H1 (cell line): ENCODE data around the gene APOA4. TPM values are rescaled to one million over a fixed set of nuclear protein-coding genes. Genes with fewer than 3 reads are reported as not detected.

Experiments used
- CTCF ChIA-PET: fragments of 300-600 bp; sonication (Branson Sonifier 250); formaldehyde crosslinking; loops from one replicate; lab custom pipeline; 2021; ENCODE audit not compliant: partially characterized antibody; lab: Charles Lee
- POLR2A ChIA-PET: fragments of 300-600 bp; sonication (Branson Sonifier 250); formaldehyde crosslinking; loops from one replicate; lab custom pipeline; 2021; ENCODE audit warnings: inconsistent platforms; ENCODE audit not compliant: partially characterized antibody; lab: Charles Lee
- DNase-seq, 2 experiments: peaks; one replicate each; pipeline versions ENCODE4 v3.0.0 to v3.0.0-alpha.2; 2010 to 2022; ENCODE audit warnings: low spot score in 2 of 2, low read depth in 1 of 2, mixed read lengths in 1 of 2
- FAIRE-seq: peaks from 2 replicates; lab custom pipeline; 2011; peaks lifted over from hg19 to GRCh38; lab: Jason Lieb, UNC
- H2AFZ ChIP-seq: 2 replicates; pipeline ENCODE4 v1.8.1; 2012; ENCODE audit warnings: low read length, inconsistent platforms
- H2AK5ac ChIP-seq: 2 replicates; pipeline ENCODE4 v1.6.1; 2013; ENCODE audit warnings: low read depth, low read length
- H2BK120ac ChIP-seq: replicated peaks from 2 replicates; pipeline ENCODE3; 2013; ENCODE audit warnings: low read depth, low read length, inconsistent platforms
- H2BK12ac ChIP-seq: 2 replicates; pipeline ENCODE4 v1.6.1; 2013; ENCODE audit warnings: low read depth, low read length
- H2BK15ac ChIP-seq: 2 replicates; pipeline ENCODE4 v1.6.1; 2013; ENCODE audit warnings: low read length
- H2BK20ac ChIP-seq: 2 replicates; pipeline ENCODE4 v1.6.1; 2013; ENCODE audit warnings: low read length
- H2BK5ac ChIP-seq: 2 replicates; pipeline ENCODE4 v1.6.1; 2013; ENCODE audit warnings: low read depth, low read length
- H3K14ac ChIP-seq: 2 replicates; pipeline ENCODE4 v1.6.1; 2013; ENCODE audit warnings: inconsistent platforms; ENCODE audit not compliant: insufficient read length
- H3K18ac ChIP-seq: 2 replicates; pipeline ENCODE4 v1.6.1; 2013; ENCODE audit warnings: low read length; ENCODE audit errors: extremely low read depth
- H3K23ac ChIP-seq: 2 replicates; pipeline ENCODE4 v1.6.1; 2013; ENCODE audit warnings: inconsistent platforms; ENCODE audit not compliant: insufficient read length
- H3K23me2 ChIP-seq: 2 replicates; pipeline ENCODE4 v1.6.1; 2013; ENCODE audit warnings: low read depth, low read length
- H3K27ac ChIP-seq: 2 replicates; pipeline ENCODE4 v1.6.1; 2011; ENCODE audit warnings: low read depth, low read length, inconsistent platforms
- H3K27me3 ChIP-seq, 4 experiments: replicated peaks in 1 of 4; 1 replicate in 1 of 4; 2 replicates in 3 of 4; pipeline versions ENCODE4 v1.6.1 to v1.8.1; 2011 to 2013; ENCODE audit warnings: low read length in 3 of 4, mild to moderate bottlenecking in 3 of 4, inconsistent platforms in 2 of 4, mixed read lengths in 2 of 4, moderate library complexity in 1 of 4; ENCODE audit not compliant: control insufficient read depth in 3 of 4, insufficient read depth in 3 of 4; ENCODE audit errors: extremely low read depth in 1 of 4
- H3K36me3 ChIP-seq, 4 experiments: 2 replicates each; pipeline versions ENCODE4 v1.6.1 to v1.8.1; 2011 to 2013; ENCODE audit warnings: mild to moderate bottlenecking in 4 of 4, low read length in 3 of 4, moderate library complexity in 2 of 4, control low read depth in 1 of 4, inconsistent platforms in 1 of 4; ENCODE audit not compliant: insufficient read depth in 4 of 4, control insufficient read depth in 2 of 4
- H3K4ac ChIP-seq: replicated peaks from 2 replicates; pipeline ENCODE3; 2013; ENCODE audit warnings: low read length, low read depth, mixed read lengths, inconsistent platforms; ENCODE audit not compliant: insufficient read length
- H3K4me1 ChIP-seq, 4 experiments: replicated peaks in 1 of 4; 1 replicate in 1 of 4; 2 replicates in 3 of 4; pipeline versions ENCODE4 v1.6.1 to v1.8.1; 2011 to 2013; ENCODE audit warnings: low read length in 3 of 4, inconsistent platforms in 2 of 4, mixed read lengths in 1 of 4; ENCODE audit not compliant: insufficient read depth in 4 of 4, control insufficient read depth in 3 of 4
- H3K4me2 ChIP-seq, 2 experiments: 2 replicates each; pipeline versions ENCODE4 v1.6.1 to v1.8.1; 2011 to 2013; ENCODE audit warnings: low read depth in 2 of 2, low read length in 2 of 2, control low read depth in 1 of 2, inconsistent platforms in 1 of 2, mild to moderate bottlenecking in 1 of 2; ENCODE audit not compliant: insufficient read depth in 1 of 2
- H3K4me3 ChIP-seq, 4 experiments: fragments of 200-600, 300-600 bp in 1 of 4; sonication (generic), shearing (Covaris generic), sonication (Bioruptor Twin) in 1 of 4; 2 replicates each; pipeline versions ENCODE4 v1.5.1 to v1.8.1; 2011 to 2016; ENCODE audit warnings: low read length in 4 of 4, low read depth in 3 of 4, control low read depth in 2 of 4, inconsistent platforms in 2 of 4, mild to moderate bottlenecking in 2 of 4, mixed read lengths in 1 of 4, moderate library complexity in 1 of 4; ENCODE audit not compliant: insufficient read depth in 2 of 4; ENCODE audit errors: extremely low read depth in 1 of 4
- H3K56ac ChIP-seq: replicated peaks from 2 replicates; pipeline ENCODE3; 2013; ENCODE audit warnings: low read depth, mild to moderate bottlenecking, mixed read lengths, low read length, inconsistent platforms; ENCODE audit not compliant: insufficient read length
- H3K79me1 ChIP-seq: 2 replicates; pipeline ENCODE4 v1.6.1; 2013; ENCODE audit warnings: low read depth, low read length, control low read depth
- H3K79me2 ChIP-seq, 2 experiments: 2 replicates each; pipeline versions ENCODE4 v1.6.1 to v1.8.1; 2012 to 2013; ENCODE audit warnings: low read length in 2 of 2, mild to moderate bottlenecking in 2 of 2, inconsistent platforms in 1 of 2; ENCODE audit not compliant: insufficient read depth in 2 of 2, control insufficient read depth in 1 of 2
- H3K9ac ChIP-seq, 4 experiments: replicated peaks in 1 of 4; 1 replicate in 1 of 4; 2 replicates in 3 of 4; pipeline versions ENCODE4 v1.6.1 to v1.8.1; 2011 to 2013; ENCODE audit warnings: low read depth in 3 of 4, low read length in 3 of 4, control low read depth in 2 of 4, mild to moderate bottlenecking in 2 of 4, moderate library complexity in 2 of 4, inconsistent platforms in 1 of 4; ENCODE audit errors: extremely low read depth in 1 of 4
- H3K9me3 ChIP-seq, 2 experiments: 2 replicates each; pipeline versions ENCODE4 v1.6.1 to v1.8.1; 2012 to 2013; ENCODE audit warnings: mild to moderate bottlenecking in 2 of 2, moderate library complexity in 2 of 2, control low read depth in 1 of 2, inconsistent platforms in 1 of 2, low read depth in 1 of 2, low read length in 1 of 2, mixed read lengths in 1 of 2; ENCODE audit not compliant: insufficient read depth in 2 of 2
- H4K20me1 ChIP-seq, 2 experiments: replicated peaks in 1 of 2; 2 replicates each; pipeline versions ENCODE3 to v1.8.1; 2011 to 2013; ENCODE audit warnings: inconsistent platforms in 2 of 2, low read length in 2 of 2, mild to moderate bottlenecking in 1 of 2; ENCODE audit not compliant: insufficient read depth in 2 of 2, control insufficient read depth in 1 of 2
- H4K5ac ChIP-seq: 2 replicates; pipeline ENCODE4 v1.6.1; 2013; ENCODE audit warnings: low read length, low read depth, mixed read lengths, inconsistent platforms; ENCODE audit not compliant: insufficient read length
- H4K8ac ChIP-seq: 2 replicates; pipeline ENCODE4 v1.8.0; 2013; ENCODE audit warnings: mild to moderate bottlenecking, moderate library complexity, low read length, inconsistent platforms; ENCODE audit not compliant: insufficient read depth; ENCODE audit errors: extremely low read depth
- H4K91ac ChIP-seq: replicated peaks from 2 replicates; pipeline ENCODE3; 2013; ENCODE audit warnings: low read length, mixed read lengths, inconsistent platforms; ENCODE audit not compliant: insufficient read length
- MAFK ChIP-seq: IDR thresholded peaks from 2 replicates; pipeline ENCODE4 v1.6.1; 2012; ENCODE audit warnings: low read depth, mild to moderate bottlenecking, improper control_type of control experiment, low read length
- NANOG ChIP-seq: IDR thresholded peaks from 2 replicates; pipeline ENCODE4 v1.6.1; 2011; ENCODE audit warnings: low read length, low read depth, mild to moderate bottlenecking, inconsistent platforms; ENCODE audit not compliant: insufficient read depth, poor library complexity, severe bottlenecking
- PHF8 ChIP-seq: fragments of 200-600 bp; sonication (generic); conservative IDR thresholded peaks from 2 replicates; pipeline ENCODE4 v1.7.1; 2012; ENCODE audit warnings: low read depth, mild to moderate bottlenecking, inconsistent platforms, low read length, moderate library complexity
- SIN3A ChIP-seq, 2 experiments: IDR thresholded peaks in 1 of 2; conservative IDR thresholded peaks in 1 of 2; 2 replicates each; pipeline ENCODE4 v1.6.1; 2011 to 2012; ENCODE audit warnings: low read length in 2 of 2, improper control_type of control experiment in 1 of 2, low read depth in 1 of 2, mild to moderate bottlenecking in 1 of 2
- WGBS, 2 experiments: shearing (Covaris generic) in 1 of 2; methylation state at CpG; one replicate each; pipeline versions ENCODE4 v1.1.6 to v1.1.7; 2013 to 2015; ENCODE audit warnings: low lambda C conversion rate in 2 of 2, mixed read lengths in 2 of 2, inconsistent platforms in 1 of 2, low coverage in 1 of 2, missing lambda C conversion rate in 1 of 2; ENCODE audit not compliant: insufficient replicate concordance in 2 of 2, insufficient coverage in 1 of 2, insufficient read length in 1 of 2; ENCODE audit errors: extremely low coverage in 1 of 2, missing lambda C conversion rate in 1 of 2; 5-methylcytosine and 5-hydroxymethylcytosine counted together
- polyA plus RNA-seq, 7 experiments: library from polyadenylated mRNA; depleted of rRNA in 3 of 7; stranded (reverse) in 5 of 7; unstranded in 2 of 7; fragments of >200 nt in 5 of 7; fragments of 200-250 nt in 2 of 7; gene quantifications; 1 replicate in 5 of 7; 2 replicates in 1 of 7; 4 replicates in 1 of 7; pipeline versions ENCODE4 v1.2.1 to v1.2.3, GENCODE V29; 2011 to 2013; ENCODE audit warnings: missing spikeins in 2 of 7, mixed read lengths in 2 of 7
- total RNA-seq: library from RNA; stranded (reverse); fragmentation: NEBNext Ultra II Directional; extraction: Animal tissue kit (Norgen Biotek cat#: 25700); gene quantifications from 2 replicates; pipeline ENCODE4 v1.2.1, GENCODE V29; 2021

The APOA4 gene
- total and polyA plus RNA-seq, 2 of the 8 experiments (the other 6 are each of a cell fraction or from before 2014, with no cell fraction given), result not detected

GRCh38 chr11:116836632-116836991, 13.5 kb upstream of the APOA4 start:
- peaks cover 3% of the 10 kb centered on the region; the same call in 1 of the 2 replicates for H3K23me2 ChIP-seq
- H3K14ac ChIP-seq, result no peak overlapping the region
- peaks cover 0 to 7% (median 5%) of the 10 kb centered on the region in 4 experiments; a peak in 3 of 7 replicates for H3K27me3 ChIP-seq
- no peaks in the 10 kb centered on the region; a peak in 1 of 8 replicates for H3K36me3 ChIP-seq
- H3K18ac ChIP-seq, result no peak overlapping the region
- H3K27ac ChIP-seq, result no peak overlapping the region
- no peak overlapping the region for H2BK20ac ChIP-seq
- FAIRE-seq (no peak), DNase-seq (no peak)
- H2BK120ac ChIP-seq, result no peak overlapping the region
- H3K79me1 ChIP-seq, result no peaks in the 10 kb centered on the region
- H4K8ac ChIP-seq, result no peak overlapping the region
- no peak overlapping the region for H2BK5ac ChIP-seq
- POLR2A ChIA-PET, result interaction anchor here (0.9 to 2.4 kb wide), 5 partner anchors 9 to 308 kb away, joined by 3 to 14 read pairs (median 6); partner anchors contain the start of genes APOA5, PAFAH1B2 and ZPR1
- no peak overlapping the region for H3K56ac ChIP-seq
- no peak overlapping the region for H3K23ac ChIP-seq
- H2AFZ ChIP-seq, result no peak overlapping the region
- H3K4me1 ChIP-seq, result peaks cover 0 to 24% (median 4%) of the 10 kb centered on the region in 4 experiments; a peak in 6 of 7 replicates
- H2BK12ac ChIP-seq, result peak overlapping the region; percentile 53; the same call in 1 of the 2 replicates
- H3K4me3 ChIP-seq, result no peak overlapping the region
- CTCF ChIA-PET, result interaction anchor here (0.7 to 12.2 kb wide), 26 partner anchors 10 to 390 kb away, joined by 3 to 237 read pairs (median 5); partner anchors contain the start of genes APOA4, APOA5 and ZPR1
- no peak overlapping the region for H3K4ac ChIP-seq
- no peak overlapping the region for H3K9ac ChIP-seq
- H2AK5ac ChIP-seq, result no peak overlapping the region
- no peaks in the 10 kb centered on the region; a peak in 1 of 4 replicates for H3K9me3 ChIP-seq
- H4K5ac ChIP-seq, result no peak overlapping the region
- WGBS, 2 experiments, result 88% methylated on average over 7 of the region's 7 CpGs; no CpG with 5 or more reads in 1 of the 2 experiments
- peak overlapping the region in 1 of 2 experiments; percentile 80; a peak in 1 of 4 replicates for H3K4me2 ChIP-seq
- no peak overlapping the region for H4K91ac ChIP-seq
- H3K79me2 ChIP-seq, result no peaks in the 10 kb centered on the region
- no peaks in the 10 kb centered on the region for H4K20me1 ChIP-seq
- no peak overlapping the region for H2BK15ac ChIP-seq
- TF ChIP-seq MAFK (no peak), SIN3A (conservative IDR thresholded peaks at IDR 0.05 in 1 of 2, IDR thresholded peaks at IDR 0.05 in 1 of 2; ENCODE audit: low read depth in 1 of 2, low read length in 2 of 2) (no peak), PHF8 (no peak), NANOG (no peak)
